Gastroesophageal sphincter (tissue), 3 donors: ENCODE data around the gene RHBDF2.

Experiments used
- EP300 ChIP-seq: sonication (generic); formaldehyde crosslinking; IDR thresholded peaks from one replicate; pipeline ENCODE4 v1.6.1; 2017; ENCODE audit warnings: antibody characterized with exemption, mild to moderate bottlenecking
- POLR2A ChIP-seq, 2 donors: fragments of 450-650 bp; IDR thresholded peaks; one replicate each; pipeline ENCODE4 v1.6.1; 2017; ENCODE audit warnings: antibody characterized with exemption in 2 of 2, mild to moderate bottlenecking in 2 of 2, moderate library complexity in 1 of 2
- POLR2AphosphoS5 ChIP-seq: sonication (generic); formaldehyde crosslinking; IDR thresholded peaks from one replicate; pipeline ENCODE4 v1.6.1; 2017; ENCODE audit warnings: antibody characterized with exemption
- TF ChIP-seq, protein P1 (sequence below), 4 experiments: fragments of 200-600 bp in 2 of 4; fragments of 450-650 bp in 2 of 4; sonication (generic) in 1 of 4; IDR thresholded peaks; one replicate each; pipeline ENCODE4 v1.5.1; 2017 to 2019; ENCODE audit warnings: antibody characterized with exemption in 4 of 4, mild to moderate bottlenecking in 2 of 4, moderate library complexity in 2 of 4

DNA sequence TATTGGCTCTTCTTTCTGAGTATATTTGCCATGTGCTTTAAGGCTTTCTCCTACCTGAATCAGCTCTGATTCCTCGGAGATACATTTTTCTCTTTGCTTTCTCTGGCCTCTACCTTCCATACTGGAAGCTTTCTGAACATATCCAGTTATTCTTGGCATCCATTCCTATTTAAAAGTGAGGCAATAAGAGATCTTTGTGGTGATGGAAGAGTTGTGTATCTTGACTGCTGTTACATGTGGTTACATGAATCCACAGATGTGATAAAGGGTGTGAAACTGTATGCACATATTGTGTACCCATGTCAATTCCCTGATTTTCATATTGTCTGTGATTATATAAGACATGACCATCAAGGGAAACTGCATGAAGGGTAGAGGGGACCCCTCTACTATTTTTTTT, 72.7 kb downstream of the RHBDF2 start:
- TF ChIP-seq, protein P1, sequence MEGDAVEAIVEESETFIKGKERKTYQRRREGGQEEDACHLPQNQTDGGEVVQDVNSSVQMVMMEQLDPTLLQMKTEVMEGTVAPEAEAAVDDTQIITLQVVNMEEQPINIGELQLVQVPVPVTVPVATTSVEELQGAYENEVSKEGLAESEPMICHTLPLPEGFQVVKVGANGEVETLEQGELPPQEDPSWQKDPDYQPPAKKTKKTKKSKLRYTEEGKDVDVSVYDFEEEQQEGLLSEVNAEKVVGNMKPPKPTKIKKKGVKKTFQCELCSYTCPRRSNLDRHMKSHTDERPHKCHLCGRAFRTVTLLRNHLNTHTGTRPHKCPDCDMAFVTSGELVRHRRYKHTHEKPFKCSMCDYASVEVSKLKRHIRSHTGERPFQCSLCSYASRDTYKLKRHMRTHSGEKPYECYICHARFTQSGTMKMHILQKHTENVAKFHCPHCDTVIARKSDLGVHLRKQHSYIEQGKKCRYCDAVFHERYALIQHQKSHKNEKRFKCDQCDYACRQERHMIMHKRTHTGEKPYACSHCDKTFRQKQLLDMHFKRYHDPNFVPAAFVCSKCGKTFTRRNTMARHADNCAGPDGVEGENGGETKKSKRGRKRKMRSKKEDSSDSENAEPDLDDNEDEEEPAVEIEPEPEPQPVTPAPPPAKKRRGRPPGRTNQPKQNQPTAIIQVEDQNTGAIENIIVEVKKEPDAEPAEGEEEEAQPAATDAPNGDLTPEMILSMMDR (IDR thresholded peaks at IDR 0.05) = no peak
- TF ChIP-seq POLR2A (IDR thresholded peaks at IDR 0.05) (no peak), POLR2AphosphoS5 (no peak), EP300 (no peak)
